A673 (cell line): Measurements from ENCODE around the gene CREB5. TPM values are rescaled to one million over a fixed set of nuclear protein-coding genes. Genes with fewer than 3 reads are reported as not detected.

ENCODE experiments used
- BruUV-seq: library from RNA; stranded (reverse); fragments of 400-500 nt; replicated peaks from 2 replicates; lab custom pipeline; 2021; lab: Mats Ljungman, UMichigan
- CTCF ChIA-PET: fragments of 300-600 bp; sonication (Branson Sonifier 250); formaldehyde crosslinking; loops from one replicate; lab custom pipeline; 2022; ENCODE audit warnings: antibody characterized with exemption; lab: Charles Lee
- POLR2A ChIA-PET: fragments of 300-600 bp; sonication (Branson Sonifier 250); formaldehyde crosslinking; loops from one replicate; lab custom pipeline; 2022; ENCODE audit warnings: antibody characterized with exemption; ENCODE audit not compliant: low non-redundant PET; lab: Charles Lee
- DNase-seq: peaks from one replicate; pipeline ENCODE4 v3.0.0-alpha.2; 2015; ENCODE audit warnings: low spot score
- H3K27ac ChIP-seq: fragments of 200-600 bp; sonication (generic); 2 replicates; pipeline ENCODE4 v1.5.1; 2016; ENCODE audit warnings: mixed run types, low read depth, mild to moderate bottlenecking, mixed read lengths, antibody characterized with exemption, low read length; ENCODE audit not compliant: poor library complexity, severe bottlenecking
- H3K27me3 ChIP-seq: fragments of 200-600 bp; sonication (generic); replicated peaks from 2 replicates; pipeline ENCODE4 v1.6.1; 2017; ENCODE audit warnings: mixed run types, low read depth, mild to moderate bottlenecking, mixed read lengths, antibody characterized with exemption, low read length; ENCODE audit not compliant: insufficient read depth, poor library complexity
- H3K36me3 ChIP-seq: fragments of 200-600 bp; sonication (generic); 2 replicates; pipeline ENCODE4 v1.6.1; 2016; ENCODE audit warnings: mixed run types, mild to moderate bottlenecking, mixed read lengths, antibody characterized with exemption, low read length; ENCODE audit not compliant: insufficient read depth, poor library complexity, severe bottlenecking
- H3K4me1 ChIP-seq: fragments of 200-600 bp; sonication (generic); 2 replicates; pipeline ENCODE4 v1.6.1; 2017; ENCODE audit warnings: mixed run types, mild to moderate bottlenecking, mixed read lengths, antibody characterized with exemption, low read length; ENCODE audit not compliant: insufficient read depth, poor library complexity, severe bottlenecking
- H3K4me3 ChIP-seq: fragments of 200-600 bp; sonication (generic); 2 replicates; pipeline ENCODE4 v1.5.1; 2016; ENCODE audit warnings: low read depth, mixed run types, mild to moderate bottlenecking, mixed read lengths, low read length; ENCODE audit not compliant: poor library complexity, severe bottlenecking
- H3K9me3 ChIP-seq: fragments of 200-600 bp; sonication (generic); 2 replicates; pipeline ENCODE4 v1.6.1; 2016; ENCODE audit warnings: mixed run types, low read depth, mild to moderate bottlenecking, mixed read lengths, antibody characterized with exemption, low read length; ENCODE audit not compliant: poor library complexity, severe bottlenecking
- CTCF ChIP-seq: fragments of 300-800, 200-600 bp; sonication (generic); conservative IDR thresholded peaks from 2 replicates; pipeline ENCODE4 v1.5.1; 2017; ENCODE audit warnings: low read depth, mild to moderate bottlenecking, antibody characterized with exemption, low read length, moderate library complexity, mixed read lengths
- EZH2 ChIP-seq: fragments of 200-600 bp; sonication (generic); IDR thresholded peaks from 2 replicates; pipeline ENCODE4 v1.6.1; 2017; ENCODE audit warnings: borderline replicate concordance, low read depth, mild to moderate bottlenecking, mixed read lengths, antibody characterized with exemption, low read length; ENCODE audit not compliant: poor library complexity, severe bottlenecking
- intact Hi-C: fragments of 100-400 bp; cut with micrococcal nuclease; formaldehyde crosslinking; loops from one replicate; pipeline ENCODE4 v1.10.0; 2022; ENCODE audit not compliant: unreplicated experiment
- total RNA-seq: library from RNA; stranded (reverse); gene quantifications from 2 replicates; pipeline ENCODE4 v1.2.3, GENCODE V29; 2021

Gene CREB5
- total RNA-seq, 1 experiment from 2014 or later, result 10.3 TPM

- POLR2A ChIA-PET, result no interaction called here
Measured at GRCh38 chr7:28731092-28731658, 318.9 kb downstream of the CREB5 start.

GRCh38 chr7:28732071-28732869 lies 320.0 kb downstream of the CREB5 start:
- H3K36me3 ChIP-seq, result no peaks in the 10 kb centered on the region
- no peak overlapping the region for H3K27ac ChIP-seq
- POLR2A ChIA-PET, result no interaction called here
- peak; percentile 37 for DNase-seq
- no peak overlapping the region for H3K4me3 ChIP-seq
- CTCF ChIA-PET, result no interaction called here
- TF ChIP-seq EZH2 (no peak), CTCF (no peak)
- intact Hi-C loops, result no loop called here
- H3K27me3 ChIP-seq, result no peaks in the 10 kb centered on the region
- H3K9me3 ChIP-seq, result no peaks in the 10 kb centered on the region
- H3K4me1 ChIP-seq, result no peaks in the 10 kb centered on the region
- BruUV-seq, result no TSS peak

More at GRCh38 chr7:28731092-28731658, 318.9 kb downstream of the CREB5 start:
- Histone ChIP-seq H3K9me3 (no peaks in the 10 kb centered on the region), H3K27me3 (no peaks in the 10 kb centered on the region), H3K4me3 (no peak overlapping the region), H3K27ac (no peak overlapping the region), H3K36me3 (no peaks in the 10 kb centered on the region), H3K4me1 (no peaks in the 10 kb centered on the region)
- no TSS peak for BruUV-seq
- TF ChIP-seq EZH2 (no peak), CTCF (no peak)
- CTCF ChIA-PET, result no interaction called here
- intact Hi-C loops, result no loop called here
- no peak for DNase-seq

GRCh38 chr7:28733035-28733434 lies 320.7 kb downstream of the CREB5 start:
- Histone ChIP-seq H3K36me3 (no peaks in the 10 kb centered on the region), H3K27ac (no peak overlapping the region), H3K9me3 (no peaks in the 10 kb centered on the region), H3K4me1 (no peaks in the 10 kb centered on the region), H3K4me3 (no peak overlapping the region), H3K27me3 (no peaks in the 10 kb centered on the region)
- BruUV-seq, result no TSS peak
- POLR2A ChIA-PET, result no interaction called here
- CTCF ChIA-PET, result no interaction called here
- no peak for TF ChIP-seq CTCF
- TF ChIP-seq EZH2, result no peak
- no peak for DNase-seq
- intact Hi-C loops, result no loop called here
